ENCODE data around the gene STARD7. TPM values are rescaled to one million over a fixed set of nuclear protein-coding genes. Genes with fewer than 3 reads are reported as not detected.
"Not testable (repeated sequence)": the region's sequence is repeated elsewhere in the genome, so short reads cannot be mapped to it uniquely, and the experiment has no call there.

STARD7 gene
- polyA plus RNA-seq, 2 of the 4 experiments (the other 2 are of a cell fraction): 101 to 136 TPM

GRCh38 chr2:96231316-96231715 lies 22.7 kb upstream of the STARD7 start:
- 86% methylated on average over 4 of the region's 4 CpGs for WGBS (ENCODE audit: missing lambda C conversion rate)
- Histone ChIP-seq H3K4me1 (no peaks in the 10 kb centered on the region), H3K4me3 (no peak overlapping the region), H3K9me3 (no peaks in the 10 kb centered on the region), H3K27ac (no peak overlapping the region), H3K4me2 (no peak overlapping the region)
- FAIRE-seq: no peak
- TF ChIP-seq ZNF302 (CRISPR knock-in tag; IDR thresholded peaks at IDR 0.05): no peak
- TF ChIP-seq ZSCAN20 (CRISPR knock-in tag; IDR thresholded peaks at IDR 0.05): no peak
- no peak for TF ChIP-seq HES2 (IDR thresholded peaks at IDR 0.05)
- no peak for TF ChIP-seq GATA3 (IDR thresholded peaks at IDR 0.05; ENCODE audit: borderline replicate concordance)
- TF ChIP-seq HDAC2 (IDR thresholded peaks at IDR 0.05): no peak
- TF ChIP-seq CEBPB (IDR thresholded peaks at IDR 0.05): no peak
- no peak for TF ChIP-seq FOSL2 (IDR thresholded peaks at IDR 0.05)
- no peak for TF ChIP-seq FOSL2 (CRISPR knock-in tag; IDR thresholded peaks at IDR 0.05)
- TF ChIP-seq SMC3 (IDR thresholded peaks at IDR 0.05): no peak
- no peak for TF ChIP-seq POLR2A (IDR thresholded peaks at IDR 0.05; ENCODE audit: low read length)
- no peak for TF ChIP-seq HOXB5 (CRISPR knock-in tag; IDR thresholded peaks at IDR 0.05)
- TF ChIP-seq, protein P1, sequence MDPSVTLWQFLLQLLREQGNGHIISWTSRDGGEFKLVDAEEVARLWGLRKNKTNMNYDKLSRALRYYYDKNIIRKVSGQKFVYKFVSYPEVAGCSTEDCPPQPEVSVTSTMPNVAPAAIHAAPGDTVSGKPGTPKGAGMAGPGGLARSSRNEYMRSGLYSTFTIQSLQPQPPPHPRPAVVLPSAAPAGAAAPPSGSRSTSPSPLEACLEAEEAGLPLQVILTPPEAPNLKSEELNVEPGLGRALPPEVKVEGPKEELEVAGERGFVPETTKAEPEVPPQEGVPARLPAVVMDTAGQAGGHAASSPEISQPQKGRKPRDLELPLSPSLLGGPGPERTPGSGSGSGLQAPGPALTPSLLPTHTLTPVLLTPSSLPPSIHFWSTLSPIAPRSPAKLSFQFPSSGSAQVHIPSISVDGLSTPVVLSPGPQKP (IDR thresholded peaks at IDR 0.05; ENCODE audit: low read depth, low read length): no peak
- no peak for TF ChIP-seq FOSB (CRISPR knock-in tag; IDR thresholded peaks at IDR 0.05)
- no peak for TF ChIP-seq JUNB (IDR thresholded peaks at IDR 0.05)
- TF ChIP-seq RFX5 (IDR thresholded peaks at IDR 0.05): no peak
- TF ChIP-seq ZFP36 (IDR thresholded peaks at IDR 0.05; ENCODE audit: borderline replicate concordance, partially characterized antibody): no peak
- DNase-seq (ENCODE audit: low read depth in 1 of 2, low spot score in 1 of 2): no peak
- no peak for ATAC-seq
- ChIA-PET POLR2A (no interaction called here), CTCF (interaction anchor here (1.5 to 1.7 kb wide), 2 partner anchors 28 to 239 kb away, joined by 4 read pairs; no protein-coding TSS in a partner anchor)

GRCh38 chr2:96225016-96225533 lies 16.4 kb upstream of the STARD7 start:
- TF ChIP-seq CBX8 (IDR thresholded peaks at IDR 0.05) (no peak), HOXA7 (CRISPR knock-in tag; IDR thresholded peaks at IDR 0.05) (no peak), MYC (IDR thresholded peaks at IDR 0.05; ENCODE audit: borderline replicate concordance, low read length) (no peak), RAD21 (conservative IDR thresholded peaks at IDR 0.05 in 1 of 2, IDR thresholded peaks at IDR 0.05 in 1 of 2) (no peak), POLR2A (IDR thresholded peaks at IDR 0.05; ENCODE audit: low read length) (no peak), REST (IDR thresholded peaks at IDR 0.05) (no peak), MAX (IDR thresholded peaks at IDR 0.05) (no peak)
- Histone ChIP-seq H3K27ac (no peak overlapping the region), H3K4me1 (no peaks in the 10 kb centered on the region), H3K9me3 (no peaks in the 10 kb centered on the region), H3K4me3 (no peak overlapping the region), H3K4me2 (no peak overlapping the region)
- WGBS (ENCODE audit: missing lambda C conversion rate): 85% methylated on average over 3 of the region's 3 CpGs
- FAIRE-seq: no peak
- ATAC-seq: no peak
- ChIA-PET CTCF (interaction anchor here (0.7 to 1.6 kb wide), 4 partner anchors 14 to 280 kb away, joined by 3 to 4 read pairs (median 3); partner anchors contain the start of gene NEURL3), POLR2A (no interaction called here)
- no peak for DNase-seq (ENCODE audit: low read depth in 1 of 2, low spot score in 1 of 2)

DNA sequence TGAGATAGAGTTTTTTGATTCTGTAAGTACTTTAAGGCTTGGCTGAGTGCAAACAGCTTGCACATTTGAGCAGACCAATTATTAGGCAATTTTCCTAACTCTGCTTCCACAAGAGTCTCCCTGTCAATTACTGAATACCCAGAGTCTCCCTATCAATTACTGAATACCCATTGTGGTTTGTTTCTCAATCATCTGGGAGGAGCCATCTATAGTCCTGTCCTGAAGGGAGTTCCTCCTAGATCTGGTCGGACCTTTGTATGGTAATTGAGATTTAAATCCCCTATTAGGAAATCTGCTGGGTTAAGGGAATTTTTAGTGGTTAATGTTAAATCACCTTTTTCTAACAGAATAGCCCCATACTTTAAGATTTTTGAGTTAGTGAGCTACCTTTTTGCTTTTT lies 12.5 kb upstream of the STARD7 start:
- H3K4me2 ChIP-seq; ATAC-seq; H3K9me3 ChIP-seq; H3K4me3 ChIP-seq; H3K4me1 ChIP-seq; DNase-seq (ENCODE audit: low read depth in 1 of 2, low spot score in 1 of 2); H3K27ac ChIP-seq; FAIRE-seq; POLR2A ChIA-PET: not testable (repeated sequence)
- CTCF ChIA-PET: interaction anchor here (1.2 kb wide), 1 partner anchor 110 kb away, joined by 3 read pairs; no protein-coding TSS in a partner anchor
- 84% methylated on average over 1 of the region's 1 CpG for WGBS (ENCODE audit: missing lambda C conversion rate)

DNA sequence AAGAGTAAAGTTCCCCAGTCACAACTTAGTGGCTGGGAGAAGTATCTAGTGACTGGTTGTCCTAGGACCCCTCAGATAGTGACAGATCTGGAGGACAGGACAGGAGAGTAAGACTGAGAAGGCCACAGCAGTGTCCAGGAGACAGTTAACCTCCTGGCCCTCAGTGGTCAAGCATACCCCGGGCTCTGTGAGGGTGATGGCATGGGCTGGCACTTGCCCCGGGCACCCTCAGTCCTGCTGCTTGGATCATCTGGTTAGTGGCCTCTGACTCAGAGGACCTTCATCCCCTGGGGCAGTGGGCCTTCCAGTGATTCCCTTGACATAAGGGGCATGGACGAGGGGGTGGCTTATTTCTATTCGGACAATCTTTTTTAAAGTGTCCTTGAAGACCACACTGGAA lies 11.3 kb upstream of the STARD7 start:
- H3K9me3 ChIP-seq; FAIRE-seq; ATAC-seq; H3K27ac ChIP-seq; H3K4me3 ChIP-seq; DNase-seq (ENCODE audit: low read depth in 1 of 2, low spot score in 1 of 2); H3K4me1 ChIP-seq; H3K4me2 ChIP-seq; POLR2A ChIA-PET; CTCF ChIA-PET: not testable (repeated sequence)
- WGBS (ENCODE audit: missing lambda C conversion rate): 65% methylated on average over 4 of the region's 4 CpGs

All from A549 (cell line).